ENCODE measurements around the gene CDH15. TPM values are rescaled to one million over a fixed set of nuclear protein-coding genes. Genes with fewer than 3 reads are reported as not detected.

The CDH15 gene
- total and polyA plus RNA-seq, 8 donors: 0.29 to 4.2 (median 0.43) TPM

DNA sequence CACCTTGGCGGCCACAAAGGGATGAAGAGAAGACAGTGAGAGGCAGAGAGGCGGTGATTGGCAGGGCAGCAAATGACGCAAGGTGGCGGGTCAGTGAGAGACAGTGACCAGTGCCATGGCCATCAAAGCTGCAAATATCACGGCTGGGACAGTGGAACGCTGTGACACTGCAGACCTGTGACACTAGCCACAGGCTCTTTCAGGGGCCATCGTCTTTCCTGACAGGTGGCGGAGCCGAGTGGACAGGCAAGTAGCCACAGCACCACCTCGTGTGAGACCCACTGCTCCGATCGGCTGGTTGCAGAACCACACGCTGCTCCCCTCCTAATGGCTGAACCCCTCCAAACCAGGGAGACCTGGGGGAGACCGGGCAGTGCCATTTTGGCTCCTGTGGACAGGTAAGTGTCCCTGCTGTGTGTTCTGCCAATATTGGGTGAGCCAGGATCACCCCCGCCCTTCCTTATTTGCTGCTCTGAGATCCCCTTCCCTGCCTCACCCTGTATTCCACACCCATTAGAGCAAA lies 38.0 kb downstream of the CDH15 start:
- Histone ChIP-seq H3K4me3 (no peak overlapping the region), H3K9me3 (no peaks in the 10 kb centered on the region), H3K27ac (no peak overlapping the region), H3K36me3 (no peaks in the 10 kb centered on the region), H3K4me1 (no peaks in the 10 kb centered on the region), H3K27me3 (peaks cover 0 to 24% of the 10 kb centered on the region in 2 donors)
- DNase-seq: no peak
- intact Hi-C loops (cut with DNase I): no loop called here
- ATAC-seq: no peak
- TF ChIP-seq CTCF (IDR thresholded peaks at IDR 0.05): no peak

- ATAC-seq: no peak
- DNase-seq: no peak
- Histone ChIP-seq H3K27me3 (peaks cover 0 to 18% of the 10 kb centered on the region in 2 donors), H3K9me3 (no peaks in the 10 kb centered on the region), H3K4me1 (no peaks in the 10 kb centered on the region), H3K4me3 (no peak overlapping the region), H3K27ac (no peak overlapping the region), H3K36me3 (no peaks in the 10 kb centered on the region)
- intact Hi-C loops (cut with DNase I): no loop called here
- no peak for TF ChIP-seq CTCF (IDR thresholded peaks at IDR 0.05)
These were observed 38.8 kb downstream of the CDH15 start for GRCh38 chr16:89210165-89210903.

DNA sequence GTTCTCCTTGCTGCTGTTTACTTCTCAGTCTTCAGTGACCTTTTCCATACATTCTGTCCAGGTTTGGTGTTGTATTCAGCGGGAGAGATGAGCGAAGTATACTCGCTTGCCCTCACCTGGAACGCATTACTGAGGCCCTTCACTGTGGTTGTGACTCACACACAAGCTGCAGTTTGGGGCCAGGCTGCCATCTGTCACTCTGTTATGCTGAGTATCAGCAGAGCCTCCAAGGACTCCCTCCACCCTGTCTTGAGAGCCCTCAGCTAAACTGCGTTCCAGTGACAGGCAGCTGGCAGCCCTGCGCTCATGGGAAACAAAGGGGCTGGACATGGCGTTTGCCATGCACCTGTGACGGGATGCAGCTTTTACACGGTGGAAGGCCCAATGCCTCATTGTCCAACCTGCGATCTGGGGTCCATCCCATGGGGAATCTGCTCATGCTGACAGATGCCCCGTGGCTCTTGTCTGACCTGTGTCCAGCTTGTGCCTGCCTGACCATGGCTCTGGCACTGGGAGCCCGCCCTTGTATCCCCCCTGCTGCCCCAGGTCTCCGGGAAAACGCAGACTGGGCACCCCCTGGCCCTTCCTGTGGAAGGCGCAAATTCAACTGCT lies 39.5 kb downstream of the CDH15 start:
- peaks cover 0 to 2% of the 10 kb centered on the region in 2 donors for H3K4me1 ChIP-seq
- DNase-seq (no peak), ATAC-seq (no peak)
- intact Hi-C loops (cut with DNase I): no loop called here
- peaks cover 0 to 11% of the 10 kb centered on the region in 2 donors for H3K27me3 ChIP-seq
- no peak overlapping the region for H3K4me3 ChIP-seq
- no peaks in the 10 kb centered on the region for H3K9me3 ChIP-seq
- no peak for TF ChIP-seq CTCF (IDR thresholded peaks at IDR 0.05)
- no peak overlapping the region for H3K27ac ChIP-seq
- H3K36me3 ChIP-seq: no peaks in the 10 kb centered on the region

- peak; percentile 68 to 89 (median 84) for DNase-seq
- Histone ChIP-seq H3K27me3 (no peaks in the 10 kb centered on the region), H3K4me3 (peak overlapping the region; percentile 87 to 95), H3K36me3 (peaks cover 0 to 7% of the 10 kb centered on the region in 2 donors), H3K4me1 (peaks cover 12 to 30% of the 10 kb centered on the region in 2 donors), H3K27ac (peak overlapping the region; percentile 90 to 97), H3K9me3 (no peaks in the 10 kb centered on the region)
- ATAC-seq: peak; percentile 85
- intact Hi-C loops (cut with DNase I): no loop called here
- peak; percentile 47 to 61 for TF ChIP-seq CTCF (IDR thresholded peaks at IDR 0.05)
These were observed 45.0 kb downstream of the CDH15 start for GRCh38 chr16:89216315-89217137.

DNA sequence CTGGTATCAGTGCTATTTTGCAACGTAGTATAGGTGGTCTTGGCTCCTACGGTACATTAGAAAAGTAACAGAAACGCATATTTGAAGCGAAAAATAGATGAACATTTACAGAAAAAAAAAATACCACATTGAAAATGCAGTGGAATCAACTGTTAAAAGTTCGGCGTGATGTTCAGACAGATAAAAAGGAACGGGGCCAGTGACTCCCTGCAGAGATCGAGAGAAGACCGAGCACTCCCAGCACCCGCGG lies 45.5 kb downstream of the CDH15 start:
- no peak for TF ChIP-seq CTCF (IDR thresholded peaks at IDR 0.05)
- H3K4me3 ChIP-seq: peak overlapping the region; percentile 87 to 95
- H3K4me1 ChIP-seq: peaks cover 12 to 30% of the 10 kb centered on the region in 2 donors
- intact Hi-C loops (cut with DNase I): no loop called here
- H3K36me3 ChIP-seq: peaks cover 0 to 12% of the 10 kb centered on the region in 2 donors
- no peak for DNase-seq
- no peaks in the 10 kb centered on the region for H3K27me3 ChIP-seq
- no peaks in the 10 kb centered on the region for H3K9me3 ChIP-seq
- no peak for ATAC-seq
- peak overlapping the region; percentile 90 to 97 for H3K27ac ChIP-seq

All from left lung (tissue), 10 donors.